Measurements from ENCODE around the gene ELF1. TPM values are rescaled to one million over a fixed set of nuclear protein-coding genes. Genes with fewer than 3 reads are reported as not detected.

ELF1 gene
- polyA plus RNA-seq, 2 of the 4 experiments (the other 2 are of a cell fraction) = 24.9 to 45.0 TPM

DNA sequence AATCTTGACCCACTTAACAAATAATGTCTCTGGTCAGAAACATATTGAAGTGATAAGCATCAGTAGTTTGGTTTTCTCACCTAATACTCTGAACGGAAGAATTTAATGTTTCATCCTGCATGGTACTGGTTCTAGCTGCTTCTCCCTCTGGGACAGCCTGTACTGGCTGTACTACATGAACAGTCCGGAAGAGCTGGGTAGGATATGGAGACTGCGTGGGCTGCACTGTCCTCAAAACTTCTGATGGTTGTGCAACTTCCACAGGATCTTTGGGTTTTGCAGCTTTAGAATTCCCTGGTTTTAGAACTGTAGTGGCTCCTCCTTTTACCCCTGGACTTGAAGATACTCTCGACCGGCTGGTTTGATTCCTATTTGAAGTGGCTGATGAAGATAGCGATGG is 78.3 kb downstream of the ELF1 start:
- POLR2A ChIA-PET = no interaction called here
- no peak for FAIRE-seq

DNA sequence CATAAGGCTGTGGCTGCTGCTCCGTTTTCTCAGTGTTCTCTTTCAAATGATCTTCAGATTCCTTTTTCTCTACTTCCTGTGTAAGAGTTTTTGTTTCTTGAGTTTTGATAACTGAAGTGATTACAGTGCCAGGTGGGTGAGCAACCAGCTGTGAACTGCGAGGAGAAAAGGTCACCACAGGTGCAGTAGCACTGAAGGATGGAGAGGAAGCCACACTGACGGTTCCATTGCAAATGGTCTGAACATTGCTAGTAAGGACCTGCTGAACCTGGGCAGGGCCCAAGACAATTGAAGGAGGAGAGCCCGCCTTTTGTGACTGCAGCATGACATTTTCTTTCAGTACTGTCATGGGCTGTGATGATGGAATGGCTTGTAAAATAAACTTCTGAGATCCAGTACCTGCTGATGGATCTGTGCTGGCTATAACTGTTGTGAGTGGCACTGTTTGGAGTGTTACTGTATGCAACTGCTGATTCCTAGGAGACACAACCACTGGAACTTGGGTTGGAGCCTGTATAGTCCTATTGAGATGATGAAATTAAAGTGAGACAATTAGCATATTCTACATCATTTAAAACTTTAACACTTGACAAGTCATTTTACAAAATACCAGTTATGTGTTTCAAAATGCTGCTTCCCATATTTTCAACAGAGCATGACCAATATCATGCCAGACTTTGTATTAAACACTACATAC is 85.5 kb downstream of the ELF1 start:
- ChIA-PET CTCF (no interaction called here), POLR2A (no interaction called here)
- ATAC-seq = no peak
- H3K9me3 ChIP-seq = no peaks in the 10 kb centered on the region
- no peak overlapping the region for H3K4me3 ChIP-seq
- no peak for FAIRE-seq
- no peak for DNase-seq (ENCODE audit: low read depth in 1 of 2, low spot score in 1 of 2)
- H3K27ac ChIP-seq = no peak overlapping the region
- H3K4me1 ChIP-seq = peaks cover 9% of the 10 kb centered on the region; the same call in 2 of the 3 replicates
- no peak for TF ChIP-seq POLR2A (IDR thresholded peaks at IDR 0.05; ENCODE audit: low read length)
- TF ChIP-seq, protein P1, sequence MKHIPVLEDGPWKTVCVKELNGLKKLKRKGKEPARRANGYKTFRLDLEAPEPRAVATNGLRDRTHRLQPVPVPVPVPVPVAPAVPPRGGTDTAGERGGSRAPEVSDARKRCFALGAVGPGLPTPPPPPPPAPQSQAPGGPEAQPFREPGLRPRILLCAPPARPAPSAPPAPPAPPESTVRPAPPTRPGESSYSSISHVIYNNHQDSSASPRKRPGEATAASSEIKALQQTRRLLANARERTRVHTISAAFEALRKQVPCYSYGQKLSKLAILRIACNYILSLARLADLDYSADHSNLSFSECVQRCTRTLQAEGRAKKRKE (CRISPR knock-in tag; IDR thresholded peaks at IDR 0.05; ENCODE audit: low read depth) = no peak
- TF ChIP-seq EHMT2 (IDR thresholded peaks at IDR 0.05; ENCODE audit: low read depth) = no peak
- TF ChIP-seq CEBPB (IDR thresholded peaks at IDR 0.05) = no peak
- TF ChIP-seq, protein P2, sequence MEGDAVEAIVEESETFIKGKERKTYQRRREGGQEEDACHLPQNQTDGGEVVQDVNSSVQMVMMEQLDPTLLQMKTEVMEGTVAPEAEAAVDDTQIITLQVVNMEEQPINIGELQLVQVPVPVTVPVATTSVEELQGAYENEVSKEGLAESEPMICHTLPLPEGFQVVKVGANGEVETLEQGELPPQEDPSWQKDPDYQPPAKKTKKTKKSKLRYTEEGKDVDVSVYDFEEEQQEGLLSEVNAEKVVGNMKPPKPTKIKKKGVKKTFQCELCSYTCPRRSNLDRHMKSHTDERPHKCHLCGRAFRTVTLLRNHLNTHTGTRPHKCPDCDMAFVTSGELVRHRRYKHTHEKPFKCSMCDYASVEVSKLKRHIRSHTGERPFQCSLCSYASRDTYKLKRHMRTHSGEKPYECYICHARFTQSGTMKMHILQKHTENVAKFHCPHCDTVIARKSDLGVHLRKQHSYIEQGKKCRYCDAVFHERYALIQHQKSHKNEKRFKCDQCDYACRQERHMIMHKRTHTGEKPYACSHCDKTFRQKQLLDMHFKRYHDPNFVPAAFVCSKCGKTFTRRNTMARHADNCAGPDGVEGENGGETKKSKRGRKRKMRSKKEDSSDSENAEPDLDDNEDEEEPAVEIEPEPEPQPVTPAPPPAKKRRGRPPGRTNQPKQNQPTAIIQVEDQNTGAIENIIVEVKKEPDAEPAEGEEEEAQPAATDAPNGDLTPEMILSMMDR (IDR thresholded peaks at IDR 0.05) = no peak
- no peak for TF ChIP-seq GATA3 (IDR thresholded peaks at IDR 0.05; ENCODE audit: borderline replicate concordance)
- no peak for TF ChIP-seq KDM1A (IDR thresholded peaks at IDR 0.05; ENCODE audit: low read depth)
- no peak for TF ChIP-seq RNF2 (IDR thresholded peaks at IDR 0.05; ENCODE audit: borderline replicate concordance, low read depth)
- TF ChIP-seq, protein P3, sequence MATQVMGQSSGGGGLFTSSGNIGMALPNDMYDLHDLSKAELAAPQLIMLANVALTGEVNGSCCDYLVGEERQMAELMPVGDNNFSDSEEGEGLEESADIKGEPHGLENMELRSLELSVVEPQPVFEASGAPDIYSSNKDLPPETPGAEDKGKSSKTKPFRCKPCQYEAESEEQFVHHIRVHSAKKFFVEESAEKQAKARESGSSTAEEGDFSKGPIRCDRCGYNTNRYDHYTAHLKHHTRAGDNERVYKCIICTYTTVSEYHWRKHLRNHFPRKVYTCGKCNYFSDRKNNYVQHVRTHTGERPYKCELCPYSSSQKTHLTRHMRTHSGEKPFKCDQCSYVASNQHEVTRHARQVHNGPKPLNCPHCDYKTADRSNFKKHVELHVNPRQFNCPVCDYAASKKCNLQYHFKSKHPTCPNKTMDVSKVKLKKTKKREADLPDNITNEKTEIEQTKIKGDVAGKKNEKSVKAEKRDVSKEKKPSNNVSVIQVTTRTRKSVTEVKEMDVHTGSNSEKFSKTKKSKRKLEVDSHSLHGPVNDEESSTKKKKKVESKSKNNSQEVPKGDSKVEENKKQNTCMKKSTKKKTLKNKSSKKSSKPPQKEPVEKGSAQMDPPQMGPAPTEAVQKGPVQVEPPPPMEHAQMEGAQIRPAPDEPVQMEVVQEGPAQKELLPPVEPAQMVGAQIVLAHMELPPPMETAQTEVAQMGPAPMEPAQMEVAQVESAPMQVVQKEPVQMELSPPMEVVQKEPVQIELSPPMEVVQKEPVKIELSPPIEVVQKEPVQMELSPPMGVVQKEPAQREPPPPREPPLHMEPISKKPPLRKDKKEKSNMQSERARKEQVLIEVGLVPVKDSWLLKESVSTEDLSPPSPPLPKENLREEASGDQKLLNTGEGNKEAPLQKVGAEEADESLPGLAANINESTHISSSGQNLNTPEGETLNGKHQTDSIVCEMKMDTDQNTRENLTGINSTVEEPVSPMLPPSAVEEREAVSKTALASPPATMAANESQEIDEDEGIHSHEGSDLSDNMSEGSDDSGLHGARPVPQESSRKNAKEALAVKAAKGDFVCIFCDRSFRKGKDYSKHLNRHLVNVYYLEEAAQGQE (IDR thresholded peaks at IDR 0.05) = no peak
- TF ChIP-seq EP300 (IDR thresholded peaks at IDR 0.05) = no peak
- WGBS (ENCODE audit: missing lambda C conversion rate) = 93% methylated on average over 4 of the region's 4 CpGs
- no peak overlapping the region for H3K4me2 ChIP-seq

More for the DNA sequence above, 78.3 kb downstream of the ELF1 start:
- no peaks in the 10 kb centered on the region for H3K9me3 ChIP-seq
- no peak overlapping the region for H3K4me3 ChIP-seq
- no peak for DNase-seq (ENCODE audit: low read depth in 1 of 2, low spot score in 1 of 2)
- ATAC-seq = no peak
- 93% methylated on average over 6 of the region's 6 CpGs for WGBS (ENCODE audit: missing lambda C conversion rate)
- H3K4me2 ChIP-seq = no peak overlapping the region
- H3K27ac ChIP-seq = no peak overlapping the region
- no peak for TF ChIP-seq ZNF302 (CRISPR knock-in tag; IDR thresholded peaks at IDR 0.05)
- no peak for TF ChIP-seq JUNB (IDR thresholded peaks at IDR 0.05)
- TF ChIP-seq, protein P2 (IDR thresholded peaks at IDR 0.05) = no peak
- TF ChIP-seq HOXA7 (CRISPR knock-in tag; IDR thresholded peaks at IDR 0.05) = no peak
- TF ChIP-seq TP53 (CRISPR knock-in tag; IDR thresholded peaks at IDR 0.05) = no peak
- TF ChIP-seq CHD2 (IDR thresholded peaks at IDR 0.05; ENCODE audit: low read length, partially characterized antibody) = no peak
- no peak for TF ChIP-seq FOSL2 (IDR thresholded peaks at IDR 0.05)
- TF ChIP-seq FOSL2 (CRISPR knock-in tag; IDR thresholded peaks at IDR 0.05) = no peak
- TF ChIP-seq HEYL (CRISPR knock-in tag; IDR thresholded peaks at IDR 0.05) = no peak
- CTCF ChIA-PET = interaction anchor here (0.7 to 1.0 kb wide), 2 partner anchors 12 to 52 kb away, joined by 3 to 4 read pairs; no protein-coding TSS in a partner anchor
- H3K4me1 ChIP-seq = peaks cover 9% of the 10 kb centered on the region; the same call in 2 of the 3 replicates
